Effector memory CD4-positive, alpha-beta T cell (primary cell): ENCODE results near the gene VSIG10L2.
"Not testable (repeated sequence)": the region's sequence is repeated elsewhere in the genome, so short reads cannot be mapped to it uniquely, and the experiment has no call there.

Source experiments
- DNase-seq, 3 donors: peaks; one replicate each; pipeline ENCODE4 v3.0.0-alpha.2; 2020
- H3K27ac ChIP-seq: 2 replicates; pipeline ENCODE4 v1.7.0; 2013; ENCODE audit warnings: mild to moderate bottlenecking, low read length, moderate library complexity; ENCODE audit not compliant: insufficient read depth, poor library complexity, severe bottlenecking
- H3K27me3 ChIP-seq: replicated peaks from 2 replicates; pipeline ENCODE4 v1.7.0; 2013; ENCODE audit warnings: mild to moderate bottlenecking, low read length; ENCODE audit not compliant: insufficient read depth, control insufficient read depth, poor library complexity, severe bottlenecking
- H3K36me3 ChIP-seq: 2 replicates; pipeline ENCODE4 v1.7.0; 2013; ENCODE audit warnings: mild to moderate bottlenecking, low read length, moderate library complexity; ENCODE audit not compliant: control insufficient read depth, insufficient read depth
- H3K4me1 ChIP-seq: 2 replicates; pipeline ENCODE4 v1.7.0; 2013; ENCODE audit warnings: low read length, mild to moderate bottlenecking; ENCODE audit not compliant: control insufficient read depth, insufficient read depth, poor library complexity, severe bottlenecking
- H3K4me3 ChIP-seq: 2 replicates; pipeline ENCODE4 v1.7.0; 2013; ENCODE audit warnings: low read length, low read depth, mild to moderate bottlenecking; ENCODE audit not compliant: insufficient read depth, poor library complexity, severe bottlenecking
- H3K9me3 ChIP-seq: 2 replicates; pipeline ENCODE4 v1.7.0; 2013; ENCODE audit warnings: mild to moderate bottlenecking, low read length, moderate library complexity; ENCODE audit not compliant: control insufficient read depth
- total RNA-seq, 3 donors: gene quantifications; one replicate each; lab custom pipeline; 2026; lab: John Stamatoyannopoulos, UW

The VSIG10L2 gene
- 0 reads per million in 3 donors for total RNA-seq

- Histone ChIP-seq H3K36me3 (no peaks in the 10 kb centered on the region), H3K4me3 (no peak within 1 kb of the TSS), H3K4me1 (no peaks in the 10 kb centered on the region), H3K27ac (no peak within 1 kb of the TSS), H3K9me3 (no peaks in the 10 kb centered on the region), H3K27me3 (no peaks in the 10 kb centered on the region)
- no peak for DNase-seq
Measured at GRCh38 chr11:125945797-125946520, at the start of gene VSIG10L2. VSIG10L2 (plus strand) TSS chr11:125946044; CDS start chr11:125946056, 12 bp downstream.

GRCh38 chr11:125901872-125902271 lies 44.0 kb upstream of the VSIG10L2 start:
- H3K36me3 ChIP-seq = peaks cover 8% of the 10 kb centered on the region
- H3K4me1 ChIP-seq = peaks cover 20% of the 10 kb centered on the region
- peaks cover 22% of the 10 kb centered on the region for H3K27me3 ChIP-seq
- H3K4me3 ChIP-seq = no peak overlapping the region
- no peak overlapping the region for H3K27ac ChIP-seq
- DNase-seq = no peak
- H3K9me3 ChIP-seq = no peaks in the 10 kb centered on the region

GRCh38 chr11:125902277-125902926 lies 43.4 kb upstream of the VSIG10L2 start:
- no peaks in the 10 kb centered on the region for H3K9me3 ChIP-seq
- peaks cover 22% of the 10 kb centered on the region for H3K27me3 ChIP-seq
- no peak for DNase-seq
- H3K27ac ChIP-seq = peak overlapping the region; percentile 79
- H3K36me3 ChIP-seq = peaks cover 8% of the 10 kb centered on the region
- peak overlapping the region; percentile 98 for H3K4me3 ChIP-seq
- H3K4me1 ChIP-seq = peaks cover 20% of the 10 kb centered on the region

- H3K4me1 ChIP-seq = peaks cover 20% of the 10 kb centered on the region
- H3K4me3 ChIP-seq = peak within 1 kb of the TSS; percentile 98
- H3K36me3 ChIP-seq = peaks cover 8% of the 10 kb centered on the region
- no peaks in the 10 kb centered on the region for H3K9me3 ChIP-seq
- peak; percentile 64 to 79 (median 75) for DNase-seq
- peak within 1 kb of the TSS; percentile 79 for H3K27ac ChIP-seq
- H3K27me3 ChIP-seq = peaks cover 22% of the 10 kb centered on the region
Measured at GRCh38 chr11:125902927-125903710, 42.7 kb upstream of the VSIG10L2 start, which contains the start of gene PUS3. PUS3 (minus strand) TSS chr11:125903206; CDS start chr11:125896284, 6,922 bp downstream.

GRCh38 chr11:125903711-125904659 lies 41.9 kb upstream of the VSIG10L2 start, which contains the start of gene DDX25:
DDX25 (plus strand) TSS chr11:125904508; CDS start chr11:125904518, 10 bp downstream.
- H3K27me3 ChIP-seq = peaks cover 22% of the 10 kb centered on the region
- peaks cover 20% of the 10 kb centered on the region for H3K4me1 ChIP-seq
- no peaks in the 10 kb centered on the region for H3K9me3 ChIP-seq
- peak in 1 of 3 donors; percentile 16 for DNase-seq
- H3K36me3 ChIP-seq = peaks cover 7% of the 10 kb centered on the region
- peak within 1 kb of the TSS; percentile 98 for H3K4me3 ChIP-seq
- no peak within 1 kb of the TSS for H3K27ac ChIP-seq

- H3K27ac ChIP-seq = no peak overlapping the region
- H3K4me3 ChIP-seq = peak overlapping the region; percentile 98
- DNase-seq = no peak
Measured at GRCh38 chr11:125904678-125905077, 41.2 kb upstream of the VSIG10L2 start.

GRCh38 chr11:125910226-125910849 lies 35.5 kb upstream of the VSIG10L2 start:
- Histone ChIP-seq H3K9me3 (no peaks in the 10 kb centered on the region), H3K36me3 (no peaks in the 10 kb centered on the region), H3K4me1 (no peaks in the 10 kb centered on the region), H3K4me3 (no peak overlapping the region), H3K27me3 (peaks cover 17% of the 10 kb centered on the region), H3K27ac (no peak overlapping the region)
- DNase-seq = no peak

More at GRCh38 chr11:125904678-125905077, 41.2 kb upstream of the VSIG10L2 start:
- H3K4me1 ChIP-seq = peaks cover 20% of the 10 kb centered on the region
- peaks cover 22% of the 10 kb centered on the region for H3K27me3 ChIP-seq
- H3K9me3 ChIP-seq = no peaks in the 10 kb centered on the region
- H3K36me3 ChIP-seq = no peaks in the 10 kb centered on the region

GRCh38 chr11:125914601-125915000 lies 31.2 kb upstream of the VSIG10L2 start:
- H3K9me3 ChIP-seq, H3K27me3 ChIP-seq, H3K27ac ChIP-seq, H3K4me3 ChIP-seq, H3K36me3 ChIP-seq, DNase-seq, H3K4me1 ChIP-seq: not testable (repeated sequence)
